Measurements from ENCODE around the gene THAP3. TPM values are rescaled to one million over a fixed set of nuclear protein-coding genes. Genes with fewer than 3 reads are reported as not detected.
A peak's percentile ranks its signal among the peaks of the same experiment; 100 is the strongest.

Gene THAP3
- total and polyA plus RNA-seq, 2 donors (not counting 1 experiment from before 2014, with no cell fraction given): 20.2 to 30.4 TPM

GRCh38 chr1:6614019-6614928 is 10.4 kb upstream of the THAP3 start:
- POLR2A ChIA-PET: interaction anchor here (0.7 to 1.2 kb wide), 4 partner anchors 10 to 34 kb away, joined by 3 to 4 read pairs (median 4); partner anchors contain the start of genes KLHL21, THAP3 and ZBTB48
- peaks cover 11 to 14% of the 10 kb centered on the region in 2 donors for H3K4me1 ChIP-seq (ENCODE audit: control insufficient read depth in 2 of 2, insufficient read depth in 2 of 2, low read length in 2 of 2)
- Mint-ChIP-seq H3K4me3 (peak overlapping the region; percentile 92), H3K9me3 (ENCODE audit: insufficient read depth) (no peaks in the 10 kb centered on the region), H3K4me1 (peaks cover 17% of the 10 kb centered on the region), H3K27me3 (no peaks in the 10 kb centered on the region), H3K27ac (peak overlapping the region; percentile 91)
- H3K9ac ChIP-seq (ENCODE audit: low read length): peak overlapping the region; percentile 85
- peak overlapping the region; percentile 84 for H2AFZ ChIP-seq (ENCODE audit: insufficient read depth, low read depth, low read length, poor library complexity, severe bottlenecking)
- intact Hi-C loops (cut with micrococcal nuclease): no loop called here
- under 1% methylated on average over 68 of the region's 117 CpGs for WGBS (ENCODE audit: insufficient coverage)
- peak overlapping the region; percentile 99 for H3K4me2 ChIP-seq (replicated peaks; ENCODE audit: low read depth, low read length, poor library complexity, severe bottlenecking)
- TF ChIP-seq EZH2 (IDR thresholded peaks at IDR 0.05; ENCODE audit: borderline replicate concordance, insufficient read depth, low read depth, low read length, poor library complexity, severe bottlenecking): no peak
- TF ChIP-seq CTCF (IDR thresholded peaks at IDR 0.05): no peak
- peaks cover 4% of the 10 kb centered on the region for H4K20me1 ChIP-seq (ENCODE audit: control insufficient read depth, insufficient read depth, low read length, poor library complexity, severe bottlenecking)
- no peaks in the 10 kb centered on the region for H3K36me3 ChIP-seq (replicated peaks in 1 of 2; ENCODE audit: control extremely low read depth in 1 of 2, control insufficient read depth in 1 of 2, extremely low read depth in 1 of 2, insufficient read depth in 2 of 2, low read length in 1 of 2)
- peaks cover 16% of the 10 kb centered on the region for H3K79me2 ChIP-seq (ENCODE audit: control insufficient read depth, insufficient read depth, low read length)
- DNase-seq (peak; percentile 54), ATAC-seq (ENCODE audit: low read depth) (peak; percentile 6)
- H3K4me3 ChIP-seq (ENCODE audit: control extremely low read depth in 1 of 5, extremely low read depth in 1 of 5, insufficient read depth in 1 of 5, low read depth in 2 of 5, low read length in 4 of 5): peak overlapping the region in 4 of 5 experiments; percentile 46 to 86 (median 74)
- H3K27ac ChIP-seq (ENCODE audit: low read length in 2 of 2): peak overlapping the region in 1 of 2 donors; percentile 68
- no peaks in the 10 kb centered on the region for H3K9me3 ChIP-seq (ENCODE audit: control extremely low read depth in 1 of 3, control insufficient read depth in 2 of 3, insufficient read depth in 1 of 3, low read length in 2 of 3)
- H3K27me3 ChIP-seq (replicated peaks in 1 of 4; ENCODE audit: control extremely low read depth in 1 of 4, control insufficient read depth in 3 of 4, insufficient read depth in 4 of 4, low read length in 3 of 4): no peaks in the 10 kb centered on the region
- CTCF ChIA-PET: no interaction called here
